Neural progenitor cell (in vitro differentiated cells): Measurements from ENCODE around the gene WDR33.

Experiments
- CTCF ChIP-seq: fragments of 200-600 bp; sonication (generic); IDR thresholded peaks from 2 replicates; pipeline ENCODE4 v1.5.1; 2017; ENCODE audit warnings: antibody characterized with exemption, mild to moderate bottlenecking
- EZH2 ChIP-seq: fragments of 200-600 bp; sonication (generic); IDR thresholded peaks from 2 replicates; pipeline ENCODE4 v1.6.1; 2017; ENCODE audit warnings: antibody characterized with exemption, mild to moderate bottlenecking, moderate library complexity
- EZH2phosphoT487 ChIP-seq: fragments of 200-600 bp; sonication (generic); IDR thresholded peaks from 2 replicates; pipeline ENCODE4 v1.6.1; 2017; ENCODE audit warnings: antibody characterized with exemption

- TF ChIP-seq EZH2phosphoT487 (no peak), CTCF (no peak), EZH2 (no peak)
These were observed 75.9 kb downstream of the WDR33 start for GRCh38 chr2:127735044-127735443.
